H9 (cell line): Measurements from ENCODE around the gene MPHOSPH6. TPM values are rescaled to one million over a fixed set of nuclear protein-coding genes. Genes with fewer than 3 reads are reported as not detected.

Experiments
- DNase-seq: peaks from one replicate; pipeline ENCODE4 v3.0.0-alpha.2; 2017
- H2AFZ ChIP-seq: one replicate; pipeline ENCODE4 v1.6.1; 2013; ENCODE audit warnings: mild to moderate bottlenecking, low read length, control low read depth, moderate library complexity
- H2AK5ac ChIP-seq: 2 replicates; pipeline ENCODE4 v1.6.1; 2013; ENCODE audit warnings: low read length, control low read depth, mixed read lengths; ENCODE audit not compliant: insufficient read length
- H2BK120ac ChIP-seq: one replicate; pipeline ENCODE4 v1.6.1; 2013; ENCODE audit warnings: low read depth, mild to moderate bottlenecking, low read length, control low read depth, inconsistent platforms; ENCODE audit not compliant: poor library complexity, severe bottlenecking
- H2BK12ac ChIP-seq: 2 replicates; pipeline ENCODE4 v1.6.1; 2013; ENCODE audit warnings: low read length, control low read depth, mixed read lengths, low read depth; ENCODE audit not compliant: insufficient read length
- H2BK15ac ChIP-seq: 2 replicates; pipeline ENCODE4 v1.6.1; 2013; ENCODE audit warnings: low read depth, low read length, control low read depth
- H2BK20ac ChIP-seq: one replicate; pipeline ENCODE4 v1.6.1; 2013; ENCODE audit warnings: low read depth, mild to moderate bottlenecking, low read length, control low read depth, inconsistent platforms; ENCODE audit not compliant: poor library complexity, severe bottlenecking
- H2BK5ac ChIP-seq: 2 replicates; pipeline ENCODE4 v1.6.1; 2013; ENCODE audit warnings: low read length, control low read depth, mixed read lengths; ENCODE audit not compliant: insufficient read length
- H3K14ac ChIP-seq: 2 replicates; pipeline ENCODE4 v1.6.1; 2013; ENCODE audit warnings: low read length, control low read depth; ENCODE audit not compliant: insufficient read depth
- H3K18ac ChIP-seq: 2 replicates; pipeline ENCODE4 v1.6.1; 2013; ENCODE audit warnings: low read depth, mild to moderate bottlenecking, mixed read lengths, low read length, control low read depth; ENCODE audit not compliant: insufficient read length
- H3K23ac ChIP-seq: 2 replicates; pipeline ENCODE4 v1.6.1; 2013; ENCODE audit warnings: low read length, control low read depth, mixed read lengths, low read depth; ENCODE audit not compliant: insufficient read length
- H3K23me2 ChIP-seq: 2 replicates; pipeline ENCODE4 v1.6.1; 2013; ENCODE audit warnings: low read depth, mild to moderate bottlenecking, mixed read lengths, low read length, control low read depth; ENCODE audit not compliant: insufficient read length, poor library complexity, severe bottlenecking
- H3K27ac ChIP-seq: 2 replicates; pipeline ENCODE4 v1.5.1; 2013; ENCODE audit warnings: low read length, control low read depth, mixed read lengths, low read depth; ENCODE audit not compliant: insufficient read length
- H3K27me3 ChIP-seq: 2 replicates; pipeline ENCODE4 v1.6.1; 2013; ENCODE audit warnings: low read length, control low read depth, inconsistent platforms; ENCODE audit not compliant: insufficient read depth
- H3K4ac ChIP-seq: 2 replicates; pipeline ENCODE4 v1.6.1; 2013; ENCODE audit warnings: low read depth, mild to moderate bottlenecking, control low read depth, inconsistent platforms, low read length, moderate library complexity
- H3K4me1 ChIP-seq: 2 replicates; pipeline ENCODE4 v1.6.1; 2013; ENCODE audit warnings: low read length, control low read depth, inconsistent platforms; ENCODE audit not compliant: insufficient read depth
- H3K4me2 ChIP-seq: 2 replicates; pipeline ENCODE4 v1.6.1; 2013; ENCODE audit warnings: low read length, control low read depth, mixed read lengths; ENCODE audit not compliant: insufficient read length, insufficient read depth
- H3K56ac ChIP-seq: 2 replicates; pipeline ENCODE4 v1.6.1; 2013; ENCODE audit warnings: low read depth, mild to moderate bottlenecking, mixed read lengths, low read length, control low read depth; ENCODE audit not compliant: insufficient read length
- H3K79me1 ChIP-seq: 2 replicates; pipeline ENCODE4 v1.6.1; 2013; ENCODE audit warnings: low read depth, mild to moderate bottlenecking, moderate library complexity, low read length, control low read depth, inconsistent platforms; ENCODE audit not compliant: insufficient read depth, poor library complexity, severe bottlenecking
- H3K79me2 ChIP-seq: 2 replicates; pipeline ENCODE4 v1.6.1; 2013; ENCODE audit warnings: low read length, control low read depth, inconsistent platforms; ENCODE audit not compliant: insufficient read depth
- H3K9ac ChIP-seq: 2 replicates; pipeline ENCODE4 v1.6.1; 2013; ENCODE audit warnings: low read length, control low read depth, mixed read lengths; ENCODE audit not compliant: insufficient read length; ENCODE audit errors: extremely low read depth
- H3K9me3 ChIP-seq: one replicate; pipeline ENCODE4 v1.6.1; 2013; ENCODE audit warnings: low read depth, low read length, inconsistent platforms; ENCODE audit not compliant: control insufficient read depth
- H3T11ph ChIP-seq: one replicate; pipeline ENCODE4 v1.6.1; 2013; ENCODE audit warnings: mild to moderate bottlenecking, low read length, control low read depth, inconsistent platforms
- H4K20me1 ChIP-seq: one replicate; pipeline ENCODE4 v1.6.1; 2013; ENCODE audit not compliant: control insufficient read depth, insufficient read length, insufficient read depth
- H4K5ac ChIP-seq: 2 replicates; pipeline ENCODE4 v1.6.1; 2013; ENCODE audit warnings: low read depth, mild to moderate bottlenecking, mixed read lengths, low read length, control low read depth; ENCODE audit not compliant: insufficient read length
- H4K8ac ChIP-seq: replicated peaks from 2 replicates; pipeline ENCODE4 v1.6.1; 2013; ENCODE audit warnings: low read length, control low read depth, mixed read lengths, low read depth; ENCODE audit not compliant: insufficient read length
- H4K91ac ChIP-seq: 2 replicates; pipeline ENCODE4 v1.6.1; 2013; ENCODE audit warnings: low read depth, mild to moderate bottlenecking, moderate library complexity, mixed read lengths, low read length, control low read depth; ENCODE audit not compliant: insufficient read length
- H3K27ac Mint-ChIP-seq, 3 experiments: 2 replicates in 2 of 3; 3 replicates in 1 of 3; pipeline ENCODE4 v1.8.0; 2020 to 2021; ENCODE audit warnings: mixed read lengths in 3 of 3, mild to moderate bottlenecking in 1 of 3, moderate library complexity in 1 of 3
- H3K27me3 Mint-ChIP-seq: 2 replicates; pipeline ENCODE4 v1.8.0; 2021; ENCODE audit warnings: low read depth, mild to moderate bottlenecking, moderate library complexity, mixed read lengths
- H3K36me3 Mint-ChIP-seq, 3 experiments: 2 replicates in 2 of 3; 3 replicates in 1 of 3; pipeline ENCODE4 v1.8.0; 2020 to 2021; ENCODE audit warnings: low read depth in 3 of 3, mixed read lengths in 3 of 3; ENCODE audit not compliant: insufficient read depth in 1 of 3
- H3K4me1 Mint-ChIP-seq, 2 experiments: 2 replicates each; pipeline ENCODE4 v1.8.0; 2020; ENCODE audit warnings: mixed read lengths in 2 of 2
- H3K4me3 Mint-ChIP-seq, 2 experiments: 2 replicates in 1 of 2; 3 replicates in 1 of 2; pipeline ENCODE4 v1.8.0; 2020 to 2021; ENCODE audit warnings: mild to moderate bottlenecking in 2 of 2, mixed read lengths in 2 of 2, moderate library complexity in 1 of 2
- H3K9me3 Mint-ChIP-seq, 2 experiments: 2 replicates in 1 of 2; 3 replicates in 1 of 2; pipeline ENCODE4 v1.8.0; 2020; ENCODE audit warnings: mild to moderate bottlenecking in 2 of 2, mixed read lengths in 2 of 2, moderate library complexity in 1 of 2
- WGBS: extraction: QIAGEN DNeasy Blood & Tissue Kit; methylation state at CpG from one replicate; pipeline ENCODE4 v1.1.7; 2013; ENCODE audit warnings: missing lambda C conversion rate, low lambda C conversion rate, mixed read lengths; ENCODE audit not compliant: insufficient read length; ENCODE audit errors: extremely low coverage; 5-methylcytosine and 5-hydroxymethylcytosine counted together
- total RNA-seq: library from RNA; stranded (reverse); gene quantifications from 2 replicates; pipeline ENCODE4 v1.2.1, GENCODE V29; 2021
- TF ChIP-seq, protein P1 (sequence below): fragments of 200-600 bp; sonication (generic); conservative IDR thresholded peaks from 3 replicates; pipeline ENCODE4 v1.8.0; 2021; ENCODE audit warnings: antibody characterized with exemption, mild to moderate bottlenecking

The MPHOSPH6 gene
- total RNA-seq, 1 experiment from 2014 or later: 38.3 TPM

DNA sequence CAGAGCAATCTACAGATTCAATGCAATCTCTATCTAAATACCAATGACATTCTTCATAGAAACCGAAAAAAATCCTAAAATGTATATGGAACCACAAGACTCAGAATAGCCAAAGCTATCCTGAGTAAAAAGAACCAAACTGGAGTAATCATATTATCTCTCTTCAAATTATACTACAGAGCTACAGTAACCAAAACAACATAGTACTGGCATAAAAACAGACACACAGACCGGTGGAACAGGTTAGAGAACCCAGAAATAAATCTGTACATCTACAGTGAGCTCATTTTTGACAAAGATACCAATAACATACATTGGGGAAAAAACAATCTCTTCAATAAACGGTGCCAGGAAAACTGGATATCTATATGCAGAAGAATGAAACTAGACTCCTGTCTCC, 45.4 kb downstream of the MPHOSPH6 start:
- Mint-ChIP-seq H3K27me3 (no peaks in the 10 kb centered on the region), H3K4me3 (no peak overlapping the region), H3K36me3 (no peaks in the 10 kb centered on the region), H3K27ac (no peak overlapping the region), H3K4me1 (peaks cover 10% of the 10 kb centered on the region in 2 experiments), H3K9me3 (no peaks in the 10 kb centered on the region)
- Histone ChIP-seq H3K56ac (no peak overlapping the region), H3T11ph (no peak overlapping the region), H2BK5ac (no peak overlapping the region), H3K9me3 (no peaks in the 10 kb centered on the region), H4K91ac (no peak overlapping the region), H4K20me1 (no peaks in the 10 kb centered on the region), H2BK20ac (no peak overlapping the region), H3K23ac (no peak overlapping the region), H3K23me2 (no peaks in the 10 kb centered on the region), H4K5ac (no peak overlapping the region), H3K27ac (no peak overlapping the region), H3K4me2 (no peak overlapping the region), H2BK120ac (no peak overlapping the region), H3K79me1 (no peaks in the 10 kb centered on the region), H3K4ac (no peak overlapping the region), H2AFZ (no peak overlapping the region), H3K27me3 (no peaks in the 10 kb centered on the region), H3K18ac (no peak overlapping the region), H2AK5ac (no peak overlapping the region), H2BK12ac (no peak overlapping the region), H3K14ac (no peak overlapping the region), H4K8ac (no peak overlapping the region), H3K4me1 (peaks cover 3% of the 10 kb centered on the region; the same call in 1 of the 2 replicates), H3K79me2 (no peaks in the 10 kb centered on the region), H3K9ac (no peak overlapping the region), H2BK15ac (no peak overlapping the region)
- TF ChIP-seq, protein P1, sequence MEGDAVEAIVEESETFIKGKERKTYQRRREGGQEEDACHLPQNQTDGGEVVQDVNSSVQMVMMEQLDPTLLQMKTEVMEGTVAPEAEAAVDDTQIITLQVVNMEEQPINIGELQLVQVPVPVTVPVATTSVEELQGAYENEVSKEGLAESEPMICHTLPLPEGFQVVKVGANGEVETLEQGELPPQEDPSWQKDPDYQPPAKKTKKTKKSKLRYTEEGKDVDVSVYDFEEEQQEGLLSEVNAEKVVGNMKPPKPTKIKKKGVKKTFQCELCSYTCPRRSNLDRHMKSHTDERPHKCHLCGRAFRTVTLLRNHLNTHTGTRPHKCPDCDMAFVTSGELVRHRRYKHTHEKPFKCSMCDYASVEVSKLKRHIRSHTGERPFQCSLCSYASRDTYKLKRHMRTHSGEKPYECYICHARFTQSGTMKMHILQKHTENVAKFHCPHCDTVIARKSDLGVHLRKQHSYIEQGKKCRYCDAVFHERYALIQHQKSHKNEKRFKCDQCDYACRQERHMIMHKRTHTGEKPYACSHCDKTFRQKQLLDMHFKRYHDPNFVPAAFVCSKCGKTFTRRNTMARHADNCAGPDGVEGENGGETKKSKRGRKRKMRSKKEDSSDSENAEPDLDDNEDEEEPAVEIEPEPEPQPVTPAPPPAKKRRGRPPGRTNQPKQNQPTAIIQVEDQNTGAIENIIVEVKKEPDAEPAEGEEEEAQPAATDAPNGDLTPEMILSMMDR: no peak
- no peak for DNase-seq
- no CpG with 5 or more reads among the region's 3 CpGs for whole genome bisulfite sequencing
